GM18907 (cell line): ENCODE results near the gene NUP210L.
"Not testable (repeated sequence)": the region's sequence is repeated elsewhere in the genome, so short reads cannot be mapped to it uniquely, and the experiment has no call there.

ENCODE experiments used
- ATAC-seq: cut with Tn5 transposase; IDR thresholded peaks from one replicate; pipeline ENCODE4 v1.9.1; 2021; ENCODE audit warnings: mild to moderate bottlenecking, moderate library complexity; ENCODE audit not compliant: unreplicated experiment

NUP210L gene

DNA sequence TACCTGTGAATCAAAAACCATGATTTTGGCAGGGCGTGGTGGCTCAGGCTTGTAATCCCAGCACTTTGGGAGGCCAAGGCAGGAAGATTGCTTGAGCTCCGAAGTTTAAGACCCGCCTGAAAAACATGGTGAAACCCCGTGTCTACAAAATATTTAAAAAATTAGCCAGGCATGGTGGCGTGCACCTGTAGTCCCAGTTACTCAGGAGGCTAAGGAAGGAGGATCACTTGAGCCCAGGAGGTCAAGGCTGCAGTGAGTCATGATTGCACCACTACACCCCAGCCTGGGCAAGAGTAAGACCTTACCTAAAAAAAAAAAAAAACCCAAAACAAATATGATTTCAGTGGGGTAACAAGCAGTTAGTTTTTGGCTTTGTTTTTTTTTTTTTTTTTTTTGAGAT, 54.7 kb downstream of the NUP210L start:
- ATAC-seq = not testable (repeated sequence)

DNA sequence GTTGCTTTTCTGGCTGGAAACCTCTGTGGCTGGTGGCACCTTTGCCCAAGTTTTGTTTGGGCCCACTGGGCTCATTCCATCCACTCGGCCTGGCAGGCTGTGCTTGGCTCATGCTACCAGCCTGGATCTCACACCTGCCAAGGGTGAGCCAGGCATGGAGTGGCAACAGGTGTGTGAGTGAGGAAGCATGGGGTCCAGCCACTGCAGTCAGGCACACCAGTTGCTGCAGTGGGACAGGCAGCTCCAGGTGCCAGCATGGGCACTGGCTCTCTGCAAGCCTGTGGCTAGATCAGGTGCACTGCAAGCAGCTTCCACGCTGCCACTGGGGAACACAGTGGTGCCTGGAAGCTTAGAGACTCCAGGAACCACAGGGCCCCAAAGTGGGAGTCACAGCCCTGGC, 57.0 kb downstream of the NUP210L start:
- no peak for ATAC-seq

DNA sequence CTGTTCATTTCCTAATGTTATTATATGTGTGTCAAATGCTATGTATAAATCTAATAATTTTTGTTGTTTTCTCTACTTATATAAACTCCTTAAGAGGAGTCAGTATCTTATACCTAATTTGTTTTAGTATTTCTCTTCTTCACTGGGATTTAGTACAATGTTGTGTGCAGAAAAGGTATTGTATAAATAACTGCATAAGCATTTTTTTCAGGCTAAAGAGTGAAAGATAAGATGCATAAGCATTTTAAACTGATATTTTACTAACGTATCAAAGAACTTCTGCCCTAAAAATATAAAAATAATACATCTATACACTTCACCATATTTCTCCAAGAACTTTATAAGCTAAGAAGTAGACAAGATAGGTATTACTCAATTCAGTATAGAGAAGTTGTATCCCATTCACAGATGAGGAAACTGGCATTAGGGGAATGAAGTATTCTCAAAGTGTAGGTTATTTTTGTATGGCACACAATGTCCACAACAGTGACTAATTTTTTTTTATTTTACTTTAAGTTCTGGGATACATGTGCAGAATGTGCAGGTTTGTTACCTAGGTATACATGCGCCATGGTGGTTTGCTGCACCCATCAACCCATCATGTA, 59.3 kb downstream of the NUP210L start:
- no peak for ATAC-seq

- ATAC-seq = no peak
These were observed 60.5 kb downstream of the NUP210L start for GRCh38 chr1:154094411-154094810.

GRCh38 chr1:154093699-154094098, 61.2 kb downstream of the NUP210L start:
- no peak for ATAC-seq

DNA sequence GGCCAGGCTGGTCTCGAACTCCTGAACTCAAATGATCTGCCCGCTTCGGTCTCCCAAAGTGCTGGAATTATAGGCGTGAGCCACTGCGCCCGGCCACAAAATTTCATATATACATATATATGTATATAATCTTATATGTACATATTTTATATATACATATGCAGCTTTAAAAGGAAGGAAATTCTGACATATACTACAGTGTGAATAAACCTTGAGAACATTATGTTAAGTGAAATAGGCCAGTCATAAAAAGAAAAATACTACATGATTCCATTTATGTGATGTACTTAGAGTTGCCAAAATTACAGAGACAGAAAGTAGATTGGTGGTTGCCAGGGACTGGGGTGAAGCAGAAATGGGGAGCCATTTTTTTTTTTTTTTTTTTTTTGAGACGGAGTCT, 63.2 kb downstream of the NUP210L start:
- ATAC-seq = no peak

GRCh38 chr1:154087574-154087973, 67.3 kb downstream of the NUP210L start:
- no peak for ATAC-seq

GRCh38 chr1:154083057-154083456, 71.8 kb downstream of the NUP210L start:
- not testable (repeated sequence) for ATAC-seq

- no peak for ATAC-seq
These were observed 73.3 kb downstream of the NUP210L start for GRCh38 chr1:154081386-154082126.

DNA sequence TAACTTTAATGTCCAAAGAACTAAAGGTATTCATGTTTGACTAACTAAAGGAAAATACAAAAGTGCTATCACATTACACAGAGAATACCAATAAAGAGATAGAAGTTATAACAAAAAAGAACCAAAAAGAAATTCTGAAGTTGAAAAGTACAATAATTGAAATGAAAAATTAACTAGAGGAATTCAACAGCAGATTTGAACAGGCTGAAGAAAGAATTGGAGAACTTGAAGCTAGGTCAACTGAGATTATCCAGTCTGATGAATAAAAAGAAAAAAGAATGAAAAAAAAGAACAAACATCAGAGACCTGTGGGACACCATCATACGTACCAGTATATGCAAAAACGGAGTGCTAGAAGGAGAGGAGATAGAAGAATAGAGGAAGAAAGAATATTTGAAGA, 78.5 kb downstream of the NUP210L start:
- ATAC-seq = no peak

- ATAC-seq = no peak
These were observed 79.1 kb downstream of the NUP210L start for GRCh38 chr1:154075746-154076145.

- ATAC-seq = no peak
These were observed 92.6 kb downstream of the NUP210L start for GRCh38 chr1:154062309-154062708.

- not testable (repeated sequence) for ATAC-seq
These were observed 107.4 kb downstream of the NUP210L start for GRCh38 chr1:154047436-154047835.

DNA sequence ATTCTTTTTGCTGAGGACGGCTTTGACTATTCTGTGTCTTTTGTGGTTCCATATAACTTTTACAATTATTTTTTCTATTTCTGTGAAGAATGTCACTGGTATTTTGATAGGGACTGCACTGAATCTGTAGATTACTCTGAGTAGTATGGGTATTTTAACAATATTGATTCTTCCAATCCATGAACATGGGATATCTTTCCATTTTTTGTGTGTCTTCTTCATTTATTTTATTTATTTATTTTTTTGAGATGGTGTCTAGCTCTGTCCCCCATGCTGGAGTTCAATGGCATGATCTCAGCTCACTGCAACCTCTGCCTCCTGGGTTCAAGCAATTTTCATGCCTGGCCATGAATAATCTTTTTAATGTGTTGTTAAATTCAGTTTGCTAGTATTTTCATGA, 121.2 kb downstream of the NUP210L start:
- not testable (repeated sequence) for ATAC-seq

GRCh38 chr1:154019940-154020339, 134.9 kb downstream of the NUP210L start:
- no peak for ATAC-seq

DNA sequence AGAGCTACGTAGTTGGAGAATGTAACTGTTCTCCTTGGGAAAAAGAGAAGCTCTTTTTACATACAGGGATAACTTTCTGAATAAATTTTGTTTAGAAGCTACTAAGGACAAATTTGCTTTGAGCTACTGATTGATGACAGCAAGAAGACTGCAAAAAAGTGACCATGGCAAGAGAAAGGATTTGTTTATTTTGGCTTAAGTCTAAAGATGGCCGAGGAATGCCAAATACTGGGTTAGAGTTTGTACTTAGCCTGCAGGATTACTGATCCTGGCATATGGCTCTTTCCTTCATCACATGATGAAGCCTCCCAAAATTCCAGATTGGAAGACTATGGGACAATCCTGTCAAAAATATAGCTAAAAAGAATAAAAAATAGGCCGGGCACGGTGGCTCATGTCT, 135.6 kb downstream of the NUP210L start:
- ATAC-seq = no peak

DNA sequence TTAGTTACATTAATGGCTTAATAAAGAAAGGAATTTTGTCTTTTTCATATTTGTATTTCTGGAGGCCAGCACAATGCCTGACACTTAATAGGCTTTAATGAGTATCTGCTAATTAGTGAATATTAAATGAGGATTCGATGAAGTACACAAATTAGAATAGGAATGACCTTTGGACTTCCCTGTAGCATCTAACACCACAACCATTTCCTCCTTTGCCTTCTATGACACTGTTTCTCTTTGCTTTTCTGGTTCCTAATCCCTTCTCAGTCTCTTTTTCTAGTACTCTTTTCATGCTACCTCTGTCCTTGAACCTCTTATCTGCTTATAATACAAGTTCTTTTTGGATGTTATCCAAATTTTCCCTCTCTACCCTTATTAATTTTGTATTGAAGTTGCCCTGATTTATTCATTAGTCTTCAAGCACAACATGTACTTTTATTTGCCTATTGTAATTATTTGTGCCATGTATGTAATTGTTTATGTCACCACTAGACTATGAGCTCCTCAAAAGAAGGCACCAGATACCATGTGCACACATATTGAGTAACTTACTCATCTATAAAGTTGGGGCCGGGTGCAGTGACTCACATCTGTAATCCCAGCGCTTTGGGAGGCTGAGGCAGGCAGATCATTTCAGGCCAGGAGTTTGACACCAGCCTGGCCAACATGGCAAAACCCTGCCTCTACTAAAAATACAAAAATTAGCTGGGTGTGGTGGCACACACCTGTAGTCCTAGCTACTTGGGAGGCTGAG, 140.5 kb downstream of the NUP210L start:
- ATAC-seq = no peak

GRCh38 chr1:154012543-154012942, 142.3 kb downstream of the NUP210L start:
- not testable (repeated sequence) for ATAC-seq

DNA sequence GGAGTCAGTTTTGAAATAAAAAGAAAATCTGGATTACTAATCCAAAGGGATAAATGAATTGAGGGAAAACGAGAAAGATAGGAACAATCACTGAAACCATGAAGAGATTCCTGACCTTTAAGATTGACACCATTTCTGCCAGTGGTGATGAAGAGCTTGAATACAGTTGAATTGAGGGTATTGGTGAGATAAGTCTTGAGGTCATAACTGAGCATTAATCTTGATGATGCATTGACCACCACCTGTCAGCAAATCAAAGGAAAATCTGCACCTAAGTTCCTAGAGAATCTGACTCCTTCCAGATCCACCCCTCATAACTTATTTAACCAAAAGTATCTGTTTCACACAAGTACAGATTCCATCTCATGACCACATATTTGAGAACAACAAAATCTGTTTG, 142.7 kb downstream of the NUP210L start:
- ATAC-seq = no peak

DNA sequence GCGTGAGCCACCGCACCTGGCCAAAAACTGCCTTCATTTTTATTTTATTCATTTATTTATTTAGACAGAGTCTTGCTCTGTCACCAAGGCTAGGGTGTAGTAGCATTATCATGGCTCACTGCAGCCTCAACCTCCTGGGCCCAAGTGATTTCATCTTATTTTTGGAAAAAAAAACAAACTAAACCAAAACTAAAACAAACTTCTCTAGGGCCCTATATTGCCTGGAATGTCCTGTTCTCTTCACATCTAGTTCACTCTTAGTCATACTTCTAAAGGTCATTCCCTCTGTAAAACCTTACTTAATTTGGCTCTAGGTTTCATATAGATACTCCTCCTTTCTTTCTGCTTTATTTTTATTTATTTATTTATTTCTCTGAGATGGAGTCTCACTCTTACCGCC, 148.7 kb downstream of the NUP210L start:
- ATAC-seq = no peak

DNA sequence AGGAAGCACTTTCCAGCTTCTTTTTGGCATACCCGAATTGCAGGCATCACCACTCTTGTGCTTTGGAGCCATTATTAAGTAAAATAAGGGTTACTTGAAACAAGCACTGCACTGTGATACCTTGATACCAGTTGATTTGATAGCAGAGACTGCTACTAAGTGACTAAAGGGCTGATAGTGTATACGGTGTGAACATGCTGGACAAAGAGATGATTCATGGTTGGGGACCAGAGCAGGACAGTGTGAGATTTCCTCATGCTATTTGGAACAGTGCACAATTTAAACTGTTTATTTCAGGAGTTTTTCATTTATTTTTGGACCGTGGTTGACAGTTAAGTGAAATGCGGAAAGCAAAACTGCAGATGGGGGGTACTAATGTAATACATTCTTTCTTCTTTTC, 154.5 kb downstream of the NUP210L start:
- ATAC-seq = no peak

DNA sequence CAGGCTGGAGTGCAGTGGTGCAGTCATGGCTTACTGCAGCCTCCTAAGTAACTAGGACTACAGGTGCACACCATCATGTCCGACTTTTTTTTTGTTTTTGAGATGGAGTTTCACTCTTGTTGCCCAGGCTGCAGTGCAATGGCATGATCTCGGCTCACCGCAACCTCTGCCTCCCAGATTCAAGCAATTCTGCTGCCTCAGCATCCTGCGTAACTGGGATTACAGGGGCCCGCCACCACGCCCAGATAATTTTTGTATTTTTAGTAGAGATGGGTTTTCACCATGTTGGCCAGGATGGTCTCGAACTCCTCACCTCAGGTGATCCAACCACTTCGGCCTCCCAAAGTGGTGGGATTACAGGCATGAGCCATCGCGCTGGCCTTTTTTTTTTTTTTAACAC, 158.0 kb downstream of the NUP210L start:
- not testable (repeated sequence) for ATAC-seq
